G401 (cell line): ENCODE results near the gene GRM7. TPM values are rescaled to one million over a fixed set of nuclear protein-coding genes. Genes with fewer than 3 reads are reported as not detected.

Source experiments
- DNase-seq: peaks from one replicate; pipeline ENCODE4 v3.0.0-alpha.2; 2015; ENCODE audit warnings: low spot score
- in situ Hi-C: cut with HindIII; loops from 2 replicates; pipeline ENCODE4 v1.10.0; 2016; ENCODE audit warnings: low sequenced_read_pairs, mixed read lengths
- total RNA-seq: library from RNA; depleted of rRNA; stranded (reverse); fragments of >200 nt; shearing (Covaris generic); gene quantifications from 2 replicates; pipeline ENCODE4 v1.2.3, GENCODE V29; 2014

GRM7 gene
- total RNA-seq, 1 experiment from 2014 or later = not detected

GRCh38 chr3:7205962-7206361 is 345.0 kb downstream of the GRM7 start:
- in situ Hi-C loops = no loop called here
- DNase-seq = no peak

GRCh38 chr3:7207125-7207524 is 346.2 kb downstream of the GRM7 start:
- in situ Hi-C loops = no loop called here
- no peak for DNase-seq

GRCh38 chr3:7207928-7208327 is 347.0 kb downstream of the GRM7 start:
- no peak for DNase-seq
- in situ Hi-C loops = no loop called here

- in situ Hi-C loops = no loop called here
- DNase-seq = no peak
Observed at GRCh38 chr3:7209098-7209497, 348.2 kb downstream of the GRM7 start.

- no peak for DNase-seq
- in situ Hi-C loops = no loop called here
Observed at GRCh38 chr3:7211740-7212139, 350.8 kb downstream of the GRM7 start.

GRCh38 chr3:7215706-7216105 is 354.8 kb downstream of the GRM7 start:
- in situ Hi-C loops = no loop called here
- no peak for DNase-seq

GRCh38 chr3:7226393-7226792 is 365.5 kb downstream of the GRM7 start:
- DNase-seq = no peak
- in situ Hi-C loops = no loop called here

GRCh38 chr3:7238565-7239295 is 377.8 kb downstream of the GRM7 start:
- DNase-seq = no peak
- in situ Hi-C loops = no loop called here

GRCh38 chr3:7241584-7242302 is 380.8 kb downstream of the GRM7 start:
- in situ Hi-C loops = no loop called here
- no peak for DNase-seq

GRCh38 chr3:7242303-7242635 is 381.4 kb downstream of the GRM7 start:
- in situ Hi-C loops = no loop called here
- no peak for DNase-seq

- in situ Hi-C loops = no loop called here
- no peak for DNase-seq
Observed at GRCh38 chr3:7249493-7250076, 388.7 kb downstream of the GRM7 start.

GRCh38 chr3:7254251-7254650 is 393.3 kb downstream of the GRM7 start:
- no peak for DNase-seq
- in situ Hi-C loops = no loop called here

GRCh38 chr3:7260975-7261374 is 400.1 kb downstream of the GRM7 start:
- in situ Hi-C loops = no loop called here
- DNase-seq = no peak

- in situ Hi-C loops = no loop called here
- DNase-seq = no peak
Observed at GRCh38 chr3:7263347-7264195, 402.7 kb downstream of the GRM7 start.

- DNase-seq = no peak
- in situ Hi-C loops = no loop called here
Observed at GRCh38 chr3:7264196-7264526, 403.2 kb downstream of the GRM7 start.

- in situ Hi-C loops = no loop called here
- DNase-seq = no peak
Observed at GRCh38 chr3:7265736-7266135, 404.8 kb downstream of the GRM7 start.

GRCh38 chr3:7266551-7266950 is 405.6 kb downstream of the GRM7 start:
- in situ Hi-C loops = no loop called here
- no peak for DNase-seq

GRCh38 chr3:7270731-7271130 is 409.8 kb downstream of the GRM7 start:
- DNase-seq = no peak
- in situ Hi-C loops = no loop called here

- DNase-seq = no peak
- in situ Hi-C loops = no loop called here
Observed at GRCh38 chr3:7271631-7272030, 410.7 kb downstream of the GRM7 start.

GRCh38 chr3:7272203-7272602 is 411.3 kb downstream of the GRM7 start:
- no peak for DNase-seq
- in situ Hi-C loops = no loop called here
